Neural cell (in vitro differentiated cells): Measurements from ENCODE around the gene DDA1. TPM values are rescaled to one million over a fixed set of nuclear protein-coding genes. Genes with fewer than 3 reads are reported as not detected.

Source experiments
- H2AFZ ChIP-seq: fragments of 200-600, 300-800 bp; sonication (generic), shearing (Covaris generic); 2 replicates; pipeline ENCODE4 v1.6.0; 2014; ENCODE audit warnings: low read depth, mild to moderate bottlenecking, antibody characterized with exemption, low read length, moderate library complexity
- H3F3A ChIP-seq: fragments of 200-600 bp; shearing (Covaris generic); 2 replicates; pipeline ENCODE4 v1.6.1; 2016; ENCODE audit warnings: mild to moderate bottlenecking, moderate library complexity, mixed read lengths, antibody characterized with exemption, low read length; ENCODE audit not compliant: insufficient read depth, poor library complexity, severe bottlenecking
- H3K27ac ChIP-seq: fragments of 200-600, 300-800 bp; sonication (generic), shearing (Covaris generic); 2 replicates; pipeline ENCODE4 v1.5.1; 2014; ENCODE audit warnings: mild to moderate bottlenecking, low read length, moderate library complexity
- H3K27me3 ChIP-seq: fragments of 300-800, 200-600 bp; sonication (generic), shearing (Covaris generic); 2 replicates; pipeline ENCODE4 v1.6.0; 2014; ENCODE audit warnings: mild to moderate bottlenecking, low read depth, low read length, moderate library complexity; ENCODE audit not compliant: insufficient read depth
- H3K36me3 ChIP-seq: fragments of 300-800, 200-600 bp; sonication (generic), shearing (Covaris generic); 2 replicates; pipeline ENCODE4 v1.5.1; 2014; ENCODE audit warnings: mild to moderate bottlenecking, antibody characterized with exemption, low read length, moderate library complexity; ENCODE audit not compliant: insufficient read depth
- H3K4me2 ChIP-seq: fragments of 300-800, 200-600 bp; sonication (generic), shearing (Covaris generic); 2 replicates; pipeline ENCODE4 v1.6.0; 2014; ENCODE audit warnings: mild to moderate bottlenecking, low read length
- H3K4me3 ChIP-seq: fragments of 300-800, 200-600 bp; sonication (generic), shearing (Covaris generic); 2 replicates; pipeline ENCODE4 v1.5.1; 2014; ENCODE audit warnings: mild to moderate bottlenecking, low read length, moderate library complexity
- H3K79me2 ChIP-seq: fragments of 200-600 bp; shearing (Covaris generic); replicated peaks from 2 replicates; pipeline ENCODE4 v1.6.0; 2014; ENCODE audit warnings: mild to moderate bottlenecking, low read length, moderate library complexity; ENCODE audit not compliant: insufficient read depth
- H3K9ac ChIP-seq: fragments of 300-800, 200-600 bp; sonication (generic), shearing (Covaris generic); 2 replicates; pipeline ENCODE4 v1.6.1; 2016; ENCODE audit warnings: mild to moderate bottlenecking, low read length, mixed read lengths
- H3K9me2 ChIP-seq: fragments of 200-600 bp; shearing (Covaris generic); 2 replicates; pipeline ENCODE4 v1.6.1; 2016; ENCODE audit warnings: mild to moderate bottlenecking, low read length, mixed read lengths; ENCODE audit not compliant: insufficient read depth
- H3K9me3 ChIP-seq: fragments of 200-600, 300-800 bp; sonication (generic), shearing (Covaris generic); 2 replicates; pipeline ENCODE4 v1.6.1; 2016; ENCODE audit warnings: mild to moderate bottlenecking, mixed run types, low read length, moderate library complexity, mixed read lengths
- H4K20me1 ChIP-seq: fragments of 200-600 bp; shearing (Covaris generic); 2 replicates; pipeline ENCODE4 v1.6.1; 2016; ENCODE audit warnings: mild to moderate bottlenecking, mixed run types; ENCODE audit not compliant: insufficient read depth
- EP300 ChIP-seq: fragments of 450-650 bp; conservative IDR thresholded peaks from 2 replicates; pipeline ENCODE4 v1.6.1; 2014; ENCODE audit warnings: antibody characterized with exemption, mild to moderate bottlenecking, moderate library complexity; ENCODE audit not compliant: poor library complexity, severe bottlenecking
- EZH2 ChIP-seq: fragments of 200-600, 300-800 bp; shearing (Covaris generic), sonication (generic); IDR thresholded peaks from 2 replicates; pipeline ENCODE4 v1.6.1; 2014; ENCODE audit warnings: antibody characterized with exemption, low read length, borderline replicate concordance, mild to moderate bottlenecking; ENCODE audit not compliant: insufficient read depth, poor library complexity, severe bottlenecking
- MXI1 ChIP-seq: fragments of 450-650 bp; conservative IDR thresholded peaks from 2 replicates; pipeline ENCODE4 v1.6.1; 2014; ENCODE audit warnings: antibody characterized with exemption, mild to moderate bottlenecking; ENCODE audit not compliant: poor library complexity, severe bottlenecking
- POLR2AphosphoS5 ChIP-seq: IDR thresholded peaks from 2 replicates; pipeline ENCODE4 v1.6.1; 2012
- RAD21 ChIP-seq: fragments of 450-650 bp; conservative IDR thresholded peaks from 2 replicates; pipeline ENCODE4 v1.6.1; 2014; ENCODE audit warnings: antibody characterized with exemption, mild to moderate bottlenecking, moderate library complexity
- SMC3 ChIP-seq: fragments of 450-650 bp; conservative IDR thresholded peaks from 2 replicates; pipeline ENCODE4 v1.6.1; 2014; ENCODE audit warnings: antibody characterized with exemption, mild to moderate bottlenecking, moderate library complexity; ENCODE audit not compliant: poor library complexity
- TAF1 ChIP-seq: IDR thresholded peaks from 2 replicates; pipeline ENCODE4 v1.6.1; 2012; ENCODE audit warnings: low read depth
- polyA plus RNA-seq: library from polyadenylated mRNA; depleted of rRNA; stranded (reverse); fragments of >200 nt; gene quantifications from 2 replicates; pipeline ENCODE4 v1.2.3, GENCODE V29; 2014
- TF ChIP-seq, protein P1 (sequence below): IDR thresholded peaks from 2 replicates; pipeline ENCODE4 v1.6.1; 2012; ENCODE audit warnings: borderline replicate concordance
- TF ChIP-seq, protein P2 (sequence below): fragments of 450-650 bp; IDR thresholded peaks from 2 replicates; pipeline ENCODE4 v1.5.1; 2014; ENCODE audit warnings: antibody characterized with exemption, mild to moderate bottlenecking, moderate library complexity; ENCODE audit not compliant: poor library complexity, severe bottlenecking

DDA1 gene
- polyA plus RNA-seq, 1 donor from 2014 or later = 25.4 TPM

DNA sequence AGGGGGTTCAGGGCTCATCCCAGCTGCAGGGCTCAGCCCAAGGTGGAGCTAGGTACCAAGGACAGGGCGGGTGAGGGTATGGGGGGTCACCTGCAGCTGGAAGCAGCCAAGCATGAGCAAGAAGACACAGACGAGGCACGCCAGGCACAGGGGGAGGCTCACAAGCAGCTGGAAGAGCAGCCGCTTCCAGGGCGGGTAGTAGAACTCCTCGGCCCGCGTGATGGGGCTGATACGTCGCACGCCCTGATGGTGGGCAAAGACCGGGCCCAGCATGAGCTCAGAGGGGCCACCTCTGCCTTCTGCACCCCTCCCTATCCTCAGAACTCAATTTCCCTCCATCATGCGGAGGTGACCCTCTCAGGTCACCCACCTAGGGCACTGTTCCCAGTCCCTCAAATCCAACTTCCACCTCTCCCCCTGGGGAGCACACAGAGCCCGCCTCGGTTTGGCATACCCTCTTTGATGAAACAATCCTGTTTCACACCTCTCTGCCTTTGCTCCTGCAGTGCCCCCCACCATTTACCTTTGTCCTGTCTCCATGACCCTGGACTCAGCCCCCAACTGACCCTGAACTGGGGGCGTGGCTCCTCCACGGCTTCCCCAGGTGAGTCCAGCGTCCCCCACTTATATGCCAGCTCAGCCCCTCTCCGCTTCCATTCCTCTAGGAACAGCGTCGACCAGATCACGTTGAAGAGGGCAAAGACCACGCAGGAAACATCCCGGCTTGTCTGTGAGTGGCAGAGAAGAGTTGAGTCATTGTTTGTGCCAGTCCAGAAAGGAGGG, 21.1 kb downstream of the DDA1 start:
- no peak overlapping the region for H3K27ac ChIP-seq

DNA sequence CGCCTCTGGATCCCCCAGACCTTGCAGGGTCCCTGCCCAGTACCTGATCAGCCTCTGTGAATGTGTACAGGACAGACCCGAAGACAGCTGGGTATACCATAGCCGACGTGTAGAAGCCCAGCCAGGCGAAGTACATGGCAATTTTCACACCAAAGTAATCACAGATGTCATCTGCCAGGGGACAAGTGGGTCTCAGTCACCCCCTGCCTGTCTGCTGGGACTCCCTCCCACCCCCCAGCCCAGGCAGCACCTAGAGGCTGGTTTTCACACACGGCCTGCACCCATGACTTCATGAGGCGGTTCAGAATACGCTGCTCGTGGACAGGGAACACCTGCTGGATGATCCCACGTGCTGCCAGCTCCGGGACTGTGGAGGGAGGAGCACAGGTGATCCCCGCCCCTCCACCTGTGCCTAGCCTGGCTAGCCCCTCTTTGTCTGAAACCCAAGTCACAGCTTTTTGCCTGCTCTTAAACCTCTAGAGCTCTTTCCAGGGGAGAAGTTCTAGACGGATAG, 21.7 kb downstream of the DDA1 start:
- no peaks in the 10 kb centered on the region for H3K36me3 ChIP-seq
- H3K9me2 ChIP-seq = no peaks in the 10 kb centered on the region

More for the DNA sequence above, 21.1 kb downstream of the DDA1 start:
- Histone ChIP-seq H3K79me2 (peaks cover 7% of the 10 kb centered on the region), H3K27me3 (no peaks in the 10 kb centered on the region), H3K9me2 (no peaks in the 10 kb centered on the region), H3F3A (no peaks in the 10 kb centered on the region), H2AFZ (no peak overlapping the region), H3K4me3 (no peak overlapping the region), H3K9ac (no peak overlapping the region), H4K20me1 (no peaks in the 10 kb centered on the region), H3K36me3 (no peaks in the 10 kb centered on the region), H3K4me2 (no peak overlapping the region), H3K9me3 (no peaks in the 10 kb centered on the region)
- TF ChIP-seq, protein P1, sequence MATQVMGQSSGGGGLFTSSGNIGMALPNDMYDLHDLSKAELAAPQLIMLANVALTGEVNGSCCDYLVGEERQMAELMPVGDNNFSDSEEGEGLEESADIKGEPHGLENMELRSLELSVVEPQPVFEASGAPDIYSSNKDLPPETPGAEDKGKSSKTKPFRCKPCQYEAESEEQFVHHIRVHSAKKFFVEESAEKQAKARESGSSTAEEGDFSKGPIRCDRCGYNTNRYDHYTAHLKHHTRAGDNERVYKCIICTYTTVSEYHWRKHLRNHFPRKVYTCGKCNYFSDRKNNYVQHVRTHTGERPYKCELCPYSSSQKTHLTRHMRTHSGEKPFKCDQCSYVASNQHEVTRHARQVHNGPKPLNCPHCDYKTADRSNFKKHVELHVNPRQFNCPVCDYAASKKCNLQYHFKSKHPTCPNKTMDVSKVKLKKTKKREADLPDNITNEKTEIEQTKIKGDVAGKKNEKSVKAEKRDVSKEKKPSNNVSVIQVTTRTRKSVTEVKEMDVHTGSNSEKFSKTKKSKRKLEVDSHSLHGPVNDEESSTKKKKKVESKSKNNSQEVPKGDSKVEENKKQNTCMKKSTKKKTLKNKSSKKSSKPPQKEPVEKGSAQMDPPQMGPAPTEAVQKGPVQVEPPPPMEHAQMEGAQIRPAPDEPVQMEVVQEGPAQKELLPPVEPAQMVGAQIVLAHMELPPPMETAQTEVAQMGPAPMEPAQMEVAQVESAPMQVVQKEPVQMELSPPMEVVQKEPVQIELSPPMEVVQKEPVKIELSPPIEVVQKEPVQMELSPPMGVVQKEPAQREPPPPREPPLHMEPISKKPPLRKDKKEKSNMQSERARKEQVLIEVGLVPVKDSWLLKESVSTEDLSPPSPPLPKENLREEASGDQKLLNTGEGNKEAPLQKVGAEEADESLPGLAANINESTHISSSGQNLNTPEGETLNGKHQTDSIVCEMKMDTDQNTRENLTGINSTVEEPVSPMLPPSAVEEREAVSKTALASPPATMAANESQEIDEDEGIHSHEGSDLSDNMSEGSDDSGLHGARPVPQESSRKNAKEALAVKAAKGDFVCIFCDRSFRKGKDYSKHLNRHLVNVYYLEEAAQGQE = no peak
- TF ChIP-seq TAF1 (no peak), EZH2 (no peak)

More for the DNA sequence above, 21.7 kb downstream of the DDA1 start:
- Histone ChIP-seq H3K27ac (no peak overlapping the region), H3K4me2 (no peak overlapping the region), H3K4me3 (no peak overlapping the region), H4K20me1 (no peaks in the 10 kb centered on the region), H2AFZ (no peak overlapping the region), H3K9me3 (no peaks in the 10 kb centered on the region), H3F3A (no peaks in the 10 kb centered on the region), H3K9ac (no peak overlapping the region), H3K27me3 (no peaks in the 10 kb centered on the region), H3K79me2 (peaks cover 7% of the 10 kb centered on the region)
- TF ChIP-seq, protein P1 = no peak
- TF ChIP-seq SMC3 = no peak
- TF ChIP-seq MXI1 = no peak
- no peak for TF ChIP-seq TAF1
- TF ChIP-seq EZH2 = no peak
- no peak for TF ChIP-seq EP300
- TF ChIP-seq RAD21 = no peak
- TF ChIP-seq, protein P2, sequence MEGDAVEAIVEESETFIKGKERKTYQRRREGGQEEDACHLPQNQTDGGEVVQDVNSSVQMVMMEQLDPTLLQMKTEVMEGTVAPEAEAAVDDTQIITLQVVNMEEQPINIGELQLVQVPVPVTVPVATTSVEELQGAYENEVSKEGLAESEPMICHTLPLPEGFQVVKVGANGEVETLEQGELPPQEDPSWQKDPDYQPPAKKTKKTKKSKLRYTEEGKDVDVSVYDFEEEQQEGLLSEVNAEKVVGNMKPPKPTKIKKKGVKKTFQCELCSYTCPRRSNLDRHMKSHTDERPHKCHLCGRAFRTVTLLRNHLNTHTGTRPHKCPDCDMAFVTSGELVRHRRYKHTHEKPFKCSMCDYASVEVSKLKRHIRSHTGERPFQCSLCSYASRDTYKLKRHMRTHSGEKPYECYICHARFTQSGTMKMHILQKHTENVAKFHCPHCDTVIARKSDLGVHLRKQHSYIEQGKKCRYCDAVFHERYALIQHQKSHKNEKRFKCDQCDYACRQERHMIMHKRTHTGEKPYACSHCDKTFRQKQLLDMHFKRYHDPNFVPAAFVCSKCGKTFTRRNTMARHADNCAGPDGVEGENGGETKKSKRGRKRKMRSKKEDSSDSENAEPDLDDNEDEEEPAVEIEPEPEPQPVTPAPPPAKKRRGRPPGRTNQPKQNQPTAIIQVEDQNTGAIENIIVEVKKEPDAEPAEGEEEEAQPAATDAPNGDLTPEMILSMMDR = no peak
- TF ChIP-seq POLR2AphosphoS5 = no peak
